ENCODE results near the gene MINAR2.

GRCh38 chr5:129724647-129725046 lies 23.2 kb upstream of the MINAR2 start:
- TF ChIP-seq EP300 (IDR thresholded peaks at IDR 0.05; ENCODE audit: borderline replicate concordance) (no peak), TAF1 (IDR thresholded peaks at IDR 0.05; ENCODE audit: low read depth) (no peak), CREB1 (IDR thresholded peaks at IDR 0.05; ENCODE audit: low read depth) (no peak), REST (IDR thresholded peaks at IDR 0.05; ENCODE audit: low read depth) (no peak), MAX (IDR thresholded peaks at IDR 0.05) (no peak), RAD21 (IDR thresholded peaks at IDR 0.05; ENCODE audit: low read depth) (no peak), YY1 (IDR thresholded peaks at IDR 0.05; ENCODE audit: low read depth) (no peak), USF1 (IDR thresholded peaks at IDR 0.05) (no peak), EGR1 (IDR thresholded peaks at IDR 0.05) (no peak), TCF12 (IDR thresholded peaks at IDR 0.05; ENCODE audit: low read depth) (no peak), FOXM1 (IDR thresholded peaks at IDR 0.05; ENCODE audit: borderline replicate concordance, low read depth) (no peak), ZBTB7A (IDR thresholded peaks at IDR 0.05; ENCODE audit: low read depth) (no peak), TEAD4 (IDR thresholded peaks at IDR 0.05) (no peak), CEBPB (IDR thresholded peaks at IDR 0.05) (no peak)

All from Ishikawa (cell line).